NCI-H748 treated with DMSO at 0.1 percent for 48 hours (cell line): Measurements from ENCODE around the gene MYL6.
"Not testable (repeated sequence)": the region's sequence is repeated elsewhere in the genome, so short reads cannot be mapped to it uniquely, and the experiment has no call there.

Experiments used
- DNase-seq: peaks from one replicate; lab custom pipeline; 2025; lab: John Stamatoyannopoulos, UW

Gene MYL6

GRCh38 chr12:56156464-56157200, 1.5 kb upstream of the MYL6 start:
- DNase-seq: not testable (repeated sequence)

- DNase-seq: peak; percentile 83
Measured at GRCh38 chr12:56157201-56158028, 744 bp upstream of the MYL6 start.

GRCh38 chr12:56158926-56159461, 835 bp downstream of the MYL6 start:
- DNase-seq: peak; percentile 17

- DNase-seq: no peak
Measured at GRCh38 chr12:56159482-56160192, 1.5 kb downstream of the MYL6 start.

- DNase-seq: no peak
Measured at GRCh38 chr12:56160193-56160763, 2.1 kb downstream of the MYL6 start.

GRCh38 chr12:56160894-56161689, 2.9 kb downstream of the MYL6 start:
- no peak for DNase-seq

- DNase-seq: no peak
Measured at GRCh38 chr12:56161690-56162351, 3.7 kb downstream of the MYL6 start.

- no peak for DNase-seq
Measured at GRCh38 chr12:56162468-56163290, 4.5 kb downstream of the MYL6 start.

- DNase-seq: no peak
Measured at GRCh38 chr12:56163533-56164344, 5.6 kb downstream of the MYL6 start.

- no peak for DNase-seq
Measured at GRCh38 chr12:56164345-56164729, 6.2 kb downstream of the MYL6 start.

GRCh38 chr12:56165369-56165768, 7.2 kb downstream of the MYL6 start:
- DNase-seq: no peak

- no peak for DNase-seq
Measured at GRCh38 chr12:56169229-56169759, 11.1 kb downstream of the MYL6 start.

- DNase-seq: no peak
Measured at GRCh38 chr12:56172839-56173238, 14.7 kb downstream of the MYL6 start.

- DNase-seq: no peak
Measured at GRCh38 chr12:56178347-56178746, 20.2 kb downstream of the MYL6 start.

- no peak for DNase-seq
Measured at GRCh38 chr12:56186957-56187356, 28.8 kb downstream of the MYL6 start.

GRCh38 chr12:56188131-56188777, 30.1 kb downstream of the MYL6 start:
- no peak for DNase-seq

GRCh38 chr12:56188778-56189098, 30.6 kb downstream of the MYL6 start:
- DNase-seq: no peak
